GM23338 (cell line): ENCODE measurements around the gene NYAP2. TPM values are rescaled to one million over a fixed set of nuclear protein-coding genes. Genes with fewer than 3 reads are reported as not detected.

Source experiments
- ATAC-seq: fragments of 200-7000 bp; cut with Tn5 transposase; 3 replicates; pipeline ENCODE4 v1.9.1; 2020
- DNase-seq: peaks from one replicate; pipeline ENCODE4 v3.0.0-alpha.2; 2015; ENCODE audit warnings: low spot score
- H2AFZ ChIP-seq: fragments of 200-600 bp; sonication (generic); 2 replicates; pipeline ENCODE4 v1.8.0; 2016; ENCODE audit warnings: antibody characterized with exemption, mild to moderate bottlenecking, moderate library complexity
- H3F3A ChIP-seq: fragments of 200-600 bp; sonication (generic); replicated peaks from 2 replicates; pipeline ENCODE4 v1.8.0; 2017; ENCODE audit warnings: antibody characterized with exemption, mixed run types, low read depth
- H3K27ac ChIP-seq: fragments of 200-600 bp; sonication (generic); 2 replicates; pipeline ENCODE4 v1.6.1; 2016; ENCODE audit warnings: low read depth
- H3K27me3 ChIP-seq: fragments of 200-600 bp; sonication (generic); 2 replicates; pipeline ENCODE4 v1.8.0; 2016; ENCODE audit warnings: mild to moderate bottlenecking, mixed run types, moderate library complexity; ENCODE audit not compliant: insufficient read depth
- H3K36me3 ChIP-seq: fragments of 200-600 bp; sonication (generic); 2 replicates; pipeline ENCODE4 v1.8.0; 2016; ENCODE audit warnings: mild to moderate bottlenecking; ENCODE audit not compliant: insufficient read depth
- H3K4me1 ChIP-seq: fragments of 200-600 bp; sonication (generic); 2 replicates; pipeline ENCODE4 v1.8.0; 2016; ENCODE audit warnings: mild to moderate bottlenecking, moderate library complexity; ENCODE audit not compliant: insufficient read depth
- H3K4me2 ChIP-seq: fragments of 200-600 bp; sonication (generic); 2 replicates; pipeline ENCODE4 v1.7.1; 2017; ENCODE audit warnings: mixed run types
- H3K4me3 ChIP-seq: fragments of 200-600 bp; sonication (generic); 2 replicates; pipeline ENCODE4 v1.6.1; 2016; ENCODE audit warnings: mixed run types
- H3K79me2 ChIP-seq: fragments of 200-600 bp; sonication (generic); replicated peaks from 2 replicates; pipeline ENCODE4 v1.8.0; 2017; ENCODE audit warnings: mild to moderate bottlenecking; ENCODE audit not compliant: insufficient read depth
- H3K9me2 ChIP-seq: fragments of 200-600 bp; sonication (generic); 2 replicates; pipeline ENCODE4 v1.8.0; 2017; ENCODE audit not compliant: insufficient read depth
- H4K20me1 ChIP-seq: fragments of 200-600 bp; sonication (generic); replicated peaks from 2 replicates; pipeline ENCODE4 v1.8.0; 2017; ENCODE audit warnings: mild to moderate bottlenecking; ENCODE audit not compliant: insufficient read depth
- H3K27ac Mint-ChIP-seq: 2 replicates; pipeline ENCODE4 v1.8.0; 2020; ENCODE audit warnings: inconsistent platforms, mild to moderate bottlenecking, moderate library complexity, mixed read lengths
- H3K27me3 Mint-ChIP-seq: 3 replicates; pipeline ENCODE4 v1.8.0; 2022; ENCODE audit warnings: low read depth, mild to moderate bottlenecking, moderate library complexity, mixed read lengths, inconsistent platforms; ENCODE audit not compliant: insufficient read depth, poor library complexity
- H3K36me3 Mint-ChIP-seq: 3 replicates; pipeline ENCODE4 v1.8.0; 2021; ENCODE audit warnings: low read depth, mild to moderate bottlenecking, inconsistent platforms, moderate library complexity, mixed read lengths
- H3K4me1 Mint-ChIP-seq: 3 replicates; pipeline ENCODE4 v1.8.0; 2020; ENCODE audit warnings: mild to moderate bottlenecking, inconsistent platforms, mixed read lengths
- H3K4me3 Mint-ChIP-seq: 3 replicates; pipeline ENCODE4 v1.8.0; 2021; ENCODE audit warnings: moderate library complexity, mild to moderate bottlenecking, inconsistent platforms, mixed read lengths
- H3K9me3 Mint-ChIP-seq: 3 replicates; pipeline ENCODE4 v1.8.0; 2020; ENCODE audit warnings: moderate library complexity, mild to moderate bottlenecking, inconsistent platforms, mixed read lengths
- CREB1 ChIP-seq: fragments of 250-450 bp; sonication (Bioruptor Pico); IDR thresholded peaks from 2 replicates; pipeline ENCODE4 v1.5.0; 2020; ENCODE audit warnings: low read depth, mild to moderate bottlenecking, moderate library complexity
- CTCF ChIP-seq, 2 experiments: fragments of 200-600 bp in 1 of 2; sonication (generic) in 1 of 2; conservative IDR thresholded peaks; 2 replicates each; pipeline versions ENCODE4 v1.5.1 to v1.6.1; 2016 to 2017; ENCODE audit warnings: antibody characterized with exemption in 2 of 2, low read depth in 2 of 2, mild to moderate bottlenecking in 2 of 2, moderate library complexity in 1 of 2
- EZH2 ChIP-seq: fragments of 200-600 bp; sonication (generic); IDR thresholded peaks from one replicate; pipeline ENCODE4 v1.8.0; 2017; ENCODE audit warnings: antibody characterized with exemption, mild to moderate bottlenecking, low read depth; ENCODE audit not compliant: unreplicated experiment
- EZH2phosphoT487 ChIP-seq: fragments of 200-600 bp; sonication (generic); IDR thresholded peaks from one replicate; pipeline ENCODE4 v1.8.1; 2018; ENCODE audit warnings: antibody characterized with exemption; ENCODE audit not compliant: unreplicated experiment
- JUNB ChIP-seq: IDR thresholded peaks from one replicate; pipeline ENCODE4 v1.6.1; 2016; ENCODE audit warnings: antibody characterized with exemption; ENCODE audit not compliant: unreplicated experiment
- NANOG ChIP-seq: IDR thresholded peaks from 2 replicates; pipeline ENCODE4 v1.6.1; 2016; ENCODE audit warnings: antibody characterized with exemption, borderline replicate concordance
- POLR2AphosphoS5 ChIP-seq: IDR thresholded peaks from 2 replicates; pipeline ENCODE4 v1.6.1; 2016; ENCODE audit warnings: antibody characterized with exemption, low read depth
- REST ChIP-seq: IDR thresholded peaks from one replicate; pipeline ENCODE4 v1.6.1; 2018; ENCODE audit warnings: antibody characterized with exemption; ENCODE audit not compliant: unreplicated experiment
- STAT1 ChIP-seq: IDR thresholded peaks from one replicate; pipeline ENCODE4 v1.6.1; 2016; ENCODE audit warnings: antibody characterized with exemption; ENCODE audit not compliant: unreplicated experiment
- ZNF331 ChIP-seq: fragments of 250-450 bp; sonication (Bioruptor Pico); IDR thresholded peaks from 2 replicates; pipeline ENCODE4 v1.5.0; 2020; ENCODE audit warnings: low read depth, mild to moderate bottlenecking, moderate library complexity
- polyA plus RNA-seq: library from polyadenylated mRNA; unstranded; fragments of >200 nt; fragmentation: Nextera tagmentation; extraction: Ambion mirVana; gene quantifications from 2 replicates; pipeline ENCODE4 v1.2.1, GENCODE V29; 2016
- total RNA-seq: library from RNA; depleted of rRNA; stranded (reverse); fragments of >200 nt; shearing (Covaris generic); gene quantifications from 2 replicates; pipeline ENCODE4 v1.2.3, GENCODE V29; 2014

Gene NYAP2
- total and polyA plus RNA-seq, 2 experiments from 2014 or later = not detected

- no peak for TF ChIP-seq EZH2
- no peak for TF ChIP-seq EZH2phosphoT487
- TF ChIP-seq JUNB = no peak
- TF ChIP-seq ZNF331 (CRISPR knock-in tag) = no peak
- TF ChIP-seq CREB1 (CRISPR knock-in tag) = no peak
- TF ChIP-seq POLR2AphosphoS5 = no peak
- TF ChIP-seq STAT1 = no peak
- no peak for TF ChIP-seq REST
These were observed 174.1 kb downstream of the NYAP2 start (continued) for GRCh38 chr2:225573603-225574002.

GRCh38 chr2:225574582-225575138, 175.2 kb downstream of the NYAP2 start:
- H3K4me2 ChIP-seq = no peak overlapping the region
- H3K27me3 ChIP-seq = no peaks in the 10 kb centered on the region
- H3K79me2 ChIP-seq = no peaks in the 10 kb centered on the region
- no peaks in the 10 kb centered on the region for H3K4me1 ChIP-seq
- H3K36me3 ChIP-seq = no peaks in the 10 kb centered on the region
- no peaks in the 10 kb centered on the region for H3K27me3 Mint-ChIP-seq
- H3K9me3 Mint-ChIP-seq = peaks cover 26% of the 10 kb centered on the region
- H2AFZ ChIP-seq = no peak overlapping the region
- H3K9me2 ChIP-seq = no peaks in the 10 kb centered on the region
- no peak for ATAC-seq
- no peak overlapping the region for H3K4me3 ChIP-seq
- DNase-seq = no peak
- H3K4me3 Mint-ChIP-seq = no peak overlapping the region
- H4K20me1 ChIP-seq = no peaks in the 10 kb centered on the region
- no peaks in the 10 kb centered on the region for H3K4me1 Mint-ChIP-seq
- no peaks in the 10 kb centered on the region for H3F3A ChIP-seq
- peaks cover 12% of the 10 kb centered on the region for H3K36me3 Mint-ChIP-seq
- H3K27ac ChIP-seq = no peak overlapping the region
- H3K27ac Mint-ChIP-seq = no peak overlapping the region
- TF ChIP-seq CTCF (conservative IDR thresholded peaks at IDR 0.05; ENCODE audit: low read depth in 2 of 2) = no peak
- no peak for TF ChIP-seq ZNF331 (CRISPR knock-in tag)
- TF ChIP-seq JUNB = no peak
- no peak for TF ChIP-seq EZH2
- TF ChIP-seq CREB1 (CRISPR knock-in tag) = no peak
- no peak for TF ChIP-seq POLR2AphosphoS5
- TF ChIP-seq EZH2phosphoT487 = no peak
- TF ChIP-seq REST = no peak
- TF ChIP-seq NANOG = no peak
